Neural progenitor cell (in vitro differentiated cells): Measurements from ENCODE around the gene CAPRIN1.

Experiments used
- CTCF ChIP-seq: fragments of 200-600 bp; sonication (generic); IDR thresholded peaks from 2 replicates; pipeline ENCODE4 v1.5.1; 2017; ENCODE audit warnings: antibody characterized with exemption, mild to moderate bottlenecking
- EZH2 ChIP-seq: fragments of 200-600 bp; sonication (generic); IDR thresholded peaks from 2 replicates; pipeline ENCODE4 v1.6.1; 2017; ENCODE audit warnings: antibody characterized with exemption, mild to moderate bottlenecking, moderate library complexity

- TF ChIP-seq CTCF = no peak
- TF ChIP-seq EZH2 = no peak
Observed at GRCh38 chr11:34002420-34002819, 49.1 kb upstream of the CAPRIN1 start.
